Measurements from ENCODE around the gene TRUB2. TPM values are rescaled to one million over a fixed set of nuclear protein-coding genes. Genes with fewer than 3 reads are reported as not detected.

The TRUB2 gene
- total RNA-seq, 4 donors from 2014 or later: 7.1 to 18.1 (median 14.3) TPM

DNA sequence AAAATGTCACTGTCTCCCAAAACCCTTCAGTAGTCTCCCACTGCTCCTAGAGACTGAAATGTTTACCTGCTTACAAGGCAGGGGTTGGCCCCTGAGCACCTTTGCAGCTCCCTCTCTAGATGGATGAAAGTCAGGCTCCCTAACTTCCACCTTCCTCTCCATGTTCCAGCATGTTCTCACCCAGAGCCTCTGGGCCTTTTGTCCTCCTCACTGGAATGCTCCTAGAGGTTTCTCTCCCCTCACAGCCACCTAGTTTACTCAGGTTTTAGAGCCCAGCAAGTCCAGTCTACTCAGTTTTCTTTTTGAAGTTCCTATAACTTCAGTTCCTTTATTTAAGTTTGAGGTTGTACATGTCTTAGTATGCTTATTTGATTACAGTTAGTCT lies 48.1 kb upstream of the TRUB2 start:
- in situ Hi-C loops (cut with MboI; ENCODE audit: low sequenced_read_pairs in 4 of 4): no loop called here
- H3K27ac ChIP-seq: peak overlapping the region; percentile 85 to 94 (median 92)
- TF ChIP-seq POLR2A (IDR thresholded peaks at IDR 0.05): no peak
- TF ChIP-seq, protein P1, sequence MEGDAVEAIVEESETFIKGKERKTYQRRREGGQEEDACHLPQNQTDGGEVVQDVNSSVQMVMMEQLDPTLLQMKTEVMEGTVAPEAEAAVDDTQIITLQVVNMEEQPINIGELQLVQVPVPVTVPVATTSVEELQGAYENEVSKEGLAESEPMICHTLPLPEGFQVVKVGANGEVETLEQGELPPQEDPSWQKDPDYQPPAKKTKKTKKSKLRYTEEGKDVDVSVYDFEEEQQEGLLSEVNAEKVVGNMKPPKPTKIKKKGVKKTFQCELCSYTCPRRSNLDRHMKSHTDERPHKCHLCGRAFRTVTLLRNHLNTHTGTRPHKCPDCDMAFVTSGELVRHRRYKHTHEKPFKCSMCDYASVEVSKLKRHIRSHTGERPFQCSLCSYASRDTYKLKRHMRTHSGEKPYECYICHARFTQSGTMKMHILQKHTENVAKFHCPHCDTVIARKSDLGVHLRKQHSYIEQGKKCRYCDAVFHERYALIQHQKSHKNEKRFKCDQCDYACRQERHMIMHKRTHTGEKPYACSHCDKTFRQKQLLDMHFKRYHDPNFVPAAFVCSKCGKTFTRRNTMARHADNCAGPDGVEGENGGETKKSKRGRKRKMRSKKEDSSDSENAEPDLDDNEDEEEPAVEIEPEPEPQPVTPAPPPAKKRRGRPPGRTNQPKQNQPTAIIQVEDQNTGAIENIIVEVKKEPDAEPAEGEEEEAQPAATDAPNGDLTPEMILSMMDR (IDR thresholded peaks at IDR 0.05 in 4 of 5, conservative IDR thresholded peaks at IDR 0.05 in 1 of 5): no peak

DNA sequence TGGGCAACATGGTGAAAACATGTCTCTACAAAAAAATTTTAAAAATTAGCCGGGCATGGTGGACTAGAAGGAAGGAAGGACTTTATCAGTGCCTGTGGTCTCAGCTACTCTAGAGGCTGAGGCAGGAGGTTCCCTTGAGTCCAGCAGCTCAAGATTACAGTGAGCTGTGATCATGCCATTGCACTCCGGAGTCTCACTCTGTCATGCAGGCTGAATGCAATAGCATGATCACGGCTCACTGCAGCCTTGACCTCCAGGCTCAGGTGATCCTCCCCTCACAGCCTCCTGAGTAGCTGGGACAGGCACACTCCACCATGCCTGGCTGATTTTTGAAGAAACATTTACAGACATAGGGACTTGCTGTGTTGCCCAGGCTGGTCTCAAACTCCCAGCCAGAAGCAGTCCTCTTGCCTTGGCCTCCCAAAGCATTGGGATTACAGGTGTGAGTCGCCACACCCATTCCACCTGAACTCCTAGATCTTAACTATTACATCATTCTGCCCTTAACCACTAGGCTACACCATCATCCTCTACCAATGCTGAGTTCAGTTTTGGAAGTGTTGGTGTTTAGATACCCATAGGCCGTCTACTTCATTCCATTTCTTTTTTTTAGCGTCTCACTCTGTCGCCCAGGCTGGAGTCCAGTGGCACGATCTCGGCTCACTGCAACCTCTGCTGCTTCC lies 46.9 kb upstream of the TRUB2 start:
- Histone ChIP-seq H3K9me3 (no peaks in the 10 kb centered on the region), H3K4me1 (peaks cover 23 to 25% of the 10 kb centered on the region in 2 donors), H3K27me3 (no peaks in the 10 kb centered on the region), H3K36me3 (no peaks in the 10 kb centered on the region), H3K4me3 (no peak overlapping the region), H3K27ac (no peak overlapping the region)
- in situ Hi-C loops (cut with MboI; ENCODE audit: low sequenced_read_pairs in 4 of 4): loop anchor here in 1 of 4 donors (10.0 kb wide), 1 partner anchor 46 kb away; no protein-coding TSS in a partner anchor
- DNase-seq (no peak), ATAC-seq (no peak)
- intact Hi-C loops (cut with DNase I; ENCODE audit: low total_unique reads): no loop called here
- TF ChIP-seq, protein P1 (IDR thresholded peaks at IDR 0.05 in 4 of 5, conservative IDR thresholded peaks at IDR 0.05 in 1 of 5): no peak

More for the DNA sequence above, 48.1 kb upstream of the TRUB2 start:
- peak overlapping the region; percentile 73 to 87 (median 78) for H3K4me3 ChIP-seq
- no peaks in the 10 kb centered on the region for H3K27me3 ChIP-seq
- no peaks in the 10 kb centered on the region for H3K36me3 ChIP-seq
- no peaks in the 10 kb centered on the region for H3K9me3 ChIP-seq
- ATAC-seq (no peak), DNase-seq (no peak)
- H3K4me1 ChIP-seq: peaks cover 16 to 17% of the 10 kb centered on the region in 2 donors
- intact Hi-C loops (cut with DNase I; ENCODE audit: low total_unique reads): loop anchor here (2.0 to 5.0 kb wide), 4 partner anchors 48 to 402 kb away; partner anchors contain the start of genes COQ4, GLE1, ODF2 and TRUB2

DNA sequence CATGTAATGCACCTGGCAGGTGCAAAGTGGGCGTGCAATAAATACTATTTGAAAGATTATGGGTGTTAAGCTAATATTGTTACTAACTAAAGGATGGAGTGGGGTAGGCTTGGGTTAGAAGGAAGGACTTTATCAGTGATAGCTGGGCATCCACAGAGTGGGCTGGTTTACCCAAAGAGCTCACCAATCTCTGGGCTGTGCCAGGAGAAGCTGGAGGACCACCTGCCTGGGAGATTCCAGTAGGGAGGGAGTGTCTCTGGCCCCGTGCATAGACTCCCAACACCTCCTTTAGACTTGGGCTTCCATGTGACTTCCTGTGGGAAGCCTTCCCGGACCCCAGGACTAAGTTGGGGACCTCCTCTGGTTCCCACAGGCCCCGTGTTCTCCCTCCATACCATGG lies 43.3 kb upstream of the TRUB2 start:
- TF ChIP-seq, protein P1 (IDR thresholded peaks at IDR 0.05 in 4 of 5, conservative IDR thresholded peaks at IDR 0.05 in 1 of 5): no peak
- TF ChIP-seq POLR2A (IDR thresholded peaks at IDR 0.05): no peak
- Histone ChIP-seq H3K9me3 (no peaks in the 10 kb centered on the region), H3K4me3 (peak overlapping the region in 1 of 4 donors; percentile 44), H3K36me3 (no peaks in the 10 kb centered on the region), H3K27ac (peak overlapping the region in 1 of 4 donors; percentile 55), H3K4me1 (peaks cover 20 to 25% of the 10 kb centered on the region in 2 donors), H3K27me3 (no peaks in the 10 kb centered on the region)
- DNase-seq: no peak
- intact Hi-C loops (cut with DNase I; ENCODE audit: low total_unique reads): no loop called here
- ATAC-seq: no peak
- in situ Hi-C loops (cut with MboI; ENCODE audit: low sequenced_read_pairs in 4 of 4): loop anchor here in 1 of 4 donors (10.0 kb wide), 1 partner anchor 49 kb away; no protein-coding TSS in a partner anchor

DNA sequence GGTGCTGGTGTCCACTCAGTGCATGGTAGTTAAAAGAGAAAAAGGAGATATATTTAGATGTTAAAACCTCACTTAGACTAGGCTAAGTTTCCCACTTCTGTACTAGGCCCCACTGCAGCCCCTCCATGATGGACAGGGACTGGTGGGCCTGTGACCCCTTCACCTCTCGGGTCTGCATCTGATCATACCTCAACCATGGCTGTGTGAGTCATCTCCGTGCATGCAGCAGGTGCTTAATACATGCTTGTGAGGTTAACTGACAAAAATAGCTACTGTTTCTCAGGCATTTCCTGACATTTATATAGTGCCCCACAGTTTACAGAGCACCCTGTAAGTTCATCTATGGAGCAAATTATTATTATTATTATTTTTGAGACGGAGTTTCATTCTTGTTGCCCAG lies 40.5 kb upstream of the TRUB2 start:
- H3K27me3 ChIP-seq: no peaks in the 10 kb centered on the region
- DNase-seq (no peak), ATAC-seq (no peak)
- no peaks in the 10 kb centered on the region for H3K36me3 ChIP-seq
- intact Hi-C loops (cut with DNase I; ENCODE audit: low total_unique reads) (loop anchor here (1.0 to 2.0 kb wide), 3 partner anchors 9 to 58 kb away; partner anchors contain the start of genes CERCAM and URM1), in situ Hi-C loops (cut with MboI; ENCODE audit: low sequenced_read_pairs in 4 of 4) (loop anchor here in 2 of 4 donors (5.0 to 10.0 kb wide), 2 partner anchors 50 to 52 kb away; no protein-coding TSS in a partner anchor)
- H3K4me3 ChIP-seq: no peak overlapping the region
- no peak for TF ChIP-seq POLR2A (IDR thresholded peaks at IDR 0.05)
- TF ChIP-seq, protein P1 (IDR thresholded peaks at IDR 0.05 in 4 of 5, conservative IDR thresholded peaks at IDR 0.05 in 1 of 5): no peak
- H3K4me1 ChIP-seq: peaks cover 15 to 19% of the 10 kb centered on the region in 2 donors
- no peak overlapping the region for H3K27ac ChIP-seq
- no peaks in the 10 kb centered on the region for H3K9me3 ChIP-seq

All from gastrocnemius medialis (tissue), 4 donors.